Testis (tissue), 2 donors: ENCODE measurements around the gene SENP7.

Source experiments
- POLR2A ChIP-seq: fragments of 450-650 bp; IDR thresholded peaks from one replicate; pipeline ENCODE4 v1.6.1; 2017; ENCODE audit warnings: antibody characterized with exemption, mild to moderate bottlenecking, moderate library complexity
- TF ChIP-seq, protein P1 (sequence below), 3 experiments: fragments of 450-650 bp in 2 of 3; fragments of 200-600 bp in 1 of 3; sonication (generic) in 1 of 3; IDR thresholded peaks; one replicate each; pipeline ENCODE4 v1.5.1; 2016 to 2019; ENCODE audit warnings: antibody characterized with exemption in 3 of 3, mild to moderate bottlenecking in 2 of 3, moderate library complexity in 1 of 3

- TF ChIP-seq, protein P1, sequence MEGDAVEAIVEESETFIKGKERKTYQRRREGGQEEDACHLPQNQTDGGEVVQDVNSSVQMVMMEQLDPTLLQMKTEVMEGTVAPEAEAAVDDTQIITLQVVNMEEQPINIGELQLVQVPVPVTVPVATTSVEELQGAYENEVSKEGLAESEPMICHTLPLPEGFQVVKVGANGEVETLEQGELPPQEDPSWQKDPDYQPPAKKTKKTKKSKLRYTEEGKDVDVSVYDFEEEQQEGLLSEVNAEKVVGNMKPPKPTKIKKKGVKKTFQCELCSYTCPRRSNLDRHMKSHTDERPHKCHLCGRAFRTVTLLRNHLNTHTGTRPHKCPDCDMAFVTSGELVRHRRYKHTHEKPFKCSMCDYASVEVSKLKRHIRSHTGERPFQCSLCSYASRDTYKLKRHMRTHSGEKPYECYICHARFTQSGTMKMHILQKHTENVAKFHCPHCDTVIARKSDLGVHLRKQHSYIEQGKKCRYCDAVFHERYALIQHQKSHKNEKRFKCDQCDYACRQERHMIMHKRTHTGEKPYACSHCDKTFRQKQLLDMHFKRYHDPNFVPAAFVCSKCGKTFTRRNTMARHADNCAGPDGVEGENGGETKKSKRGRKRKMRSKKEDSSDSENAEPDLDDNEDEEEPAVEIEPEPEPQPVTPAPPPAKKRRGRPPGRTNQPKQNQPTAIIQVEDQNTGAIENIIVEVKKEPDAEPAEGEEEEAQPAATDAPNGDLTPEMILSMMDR (IDR thresholded peaks at IDR 0.05) = no peak
- no peak for TF ChIP-seq POLR2A
Measured at GRCh38 chr3:101453961-101454360, 59.1 kb downstream of the SENP7 start.
